AG10803 (cell line): ENCODE measurements around the gene CLOCK.

Experiments
- DNase-seq: peaks from one replicate; pipeline ENCODE4 v3.0.0; 2010; ENCODE audit warnings: low read depth
- H3K4me3 ChIP-seq: 2 replicates; pipeline ENCODE4 v1.5.1; 2011; ENCODE audit warnings: mild to moderate bottlenecking, low read length, control low read depth
- CTCF ChIP-seq: conservative IDR thresholded peaks from 2 replicates; pipeline ENCODE4 v1.5.1; 2011; ENCODE audit warnings: mild to moderate bottlenecking, low read length, control low read depth, inconsistent platforms

Gene CLOCK

GRCh38 chr4:55466001-55466400, 80.7 kb downstream of the CLOCK start:
- TF ChIP-seq CTCF, result no peak
- DNase-seq, result no peak
- no peak overlapping the region for H3K4me3 ChIP-seq

GRCh38 chr4:55458611-55459010, 88.1 kb downstream of the CLOCK start:
- no peak for TF ChIP-seq CTCF
- no peak overlapping the region for H3K4me3 ChIP-seq
- no peak for DNase-seq

- no peak for TF ChIP-seq CTCF
- peak; percentile 33 for DNase-seq
- no peak overlapping the region for H3K4me3 ChIP-seq
Observed at GRCh38 chr4:55458164-55458563, 88.5 kb downstream of the CLOCK start.

- no peak overlapping the region for H3K4me3 ChIP-seq
- DNase-seq, result no peak
- TF ChIP-seq CTCF, result no peak
Observed at GRCh38 chr4:55450566-55450965, 96.1 kb downstream of the CLOCK start.

GRCh38 chr4:55447831-55448230, 98.9 kb downstream of the CLOCK start:
- DNase-seq, result no peak
- no peak overlapping the region for H3K4me3 ChIP-seq
- TF ChIP-seq CTCF, result no peak

GRCh38 chr4:55447108-55447708, 99.5 kb downstream of the CLOCK start:
- DNase-seq, result no peak
- TF ChIP-seq CTCF, result no peak
- H3K4me3 ChIP-seq, result no peak overlapping the region

- TF ChIP-seq CTCF, result no peak
- H3K4me3 ChIP-seq, result no peak overlapping the region
- DNase-seq, result no peak
Observed at GRCh38 chr4:55446578-55446922, 100.2 kb downstream of the CLOCK start.
